ENCODE results near the gene TBC1D22A. TPM values are rescaled to one million over a fixed set of nuclear protein-coding genes. Genes with fewer than 3 reads are reported as not detected.

The TBC1D22A gene
- total RNA-seq, 2 experiments from 2014 or later, result 22.3 to 43.9 TPM

- peaks cover 4% of the 10 kb centered on the region; the same call in 1 of the 2 replicates for H3K36me3 ChIP-seq (ENCODE audit: insufficient read depth, low read length)
- CTCF ChIA-PET (ENCODE audit: unreplicated experiment), result no interaction called here
These were observed 301.2 kb downstream of the TBC1D22A start for GRCh38 chr22:47063606-47064005.

GRCh38 chr22:47064016-47064415, 301.6 kb downstream of the TBC1D22A start:
- Histone ChIP-seq H3K4me3 (ENCODE audit: low read depth, low read length, poor library complexity, severe bottlenecking) (no peak overlapping the region), H2AFZ (ENCODE audit: low read length) (no peak overlapping the region), H3K9me3 (ENCODE audit: low read length) (no peaks in the 10 kb centered on the region), H3K9me2 (ENCODE audit: insufficient read depth, low read length) (no peaks in the 10 kb centered on the region), H3K79me2 (ENCODE audit: insufficient read depth, low read depth, low read length) (no peaks in the 10 kb centered on the region), H3K36me3 (ENCODE audit: insufficient read depth, low read length) (peaks cover 4% of the 10 kb centered on the region; the same call in 1 of the 2 replicates), H3K4me2 (ENCODE audit: low read length) (no peak overlapping the region), H3K4me1 (ENCODE audit: insufficient read depth, low read length, poor library complexity, severe bottlenecking) (peaks cover 22% of the 10 kb centered on the region), H3K27ac (ENCODE audit: low read depth, low read length, poor library complexity, severe bottlenecking) (no peak overlapping the region), H4K20me1 (ENCODE audit: insufficient read depth, low read length) (no peaks in the 10 kb centered on the region)
- ChIA-PET CTCF (ENCODE audit: unreplicated experiment) (interaction anchor here (0.6 kb wide), 1 partner anchor 14 kb away, joined by 3 read pairs; no protein-coding TSS in a partner anchor), POLR2A (no interaction called here)
- no peak for DNase-seq (ENCODE audit: low spot score)
- BruUV-seq (replicated peaks), result no TSS peak
- no peak for TF ChIP-seq EZH2phosphoT487 (IDR thresholded peaks at IDR 0.05; ENCODE audit: borderline replicate concordance, low read depth, low read length)
- TF ChIP-seq CTCF (conservative IDR thresholded peaks at IDR 0.05; ENCODE audit: low read length), result no peak
- intact Hi-C loops (cut with micrococcal nuclease; ENCODE audit: unreplicated experiment), result no loop called here

More at GRCh38 chr22:47063606-47064005, 301.2 kb downstream of the TBC1D22A start:
- intact Hi-C loops (cut with micrococcal nuclease; ENCODE audit: unreplicated experiment), result no loop called here
- no peaks in the 10 kb centered on the region for H3K79me2 ChIP-seq (ENCODE audit: insufficient read depth, low read depth, low read length)
- peaks cover 26% of the 10 kb centered on the region for H3K4me1 ChIP-seq (ENCODE audit: insufficient read depth, low read length, poor library complexity, severe bottlenecking)
- no peak overlapping the region for H3K4me2 ChIP-seq (ENCODE audit: low read length)
- H4K20me1 ChIP-seq (ENCODE audit: insufficient read depth, low read length), result no peaks in the 10 kb centered on the region
- no peaks in the 10 kb centered on the region for H3K9me3 ChIP-seq (ENCODE audit: low read length)
- H3K4me3 ChIP-seq (ENCODE audit: low read depth, low read length, poor library complexity, severe bottlenecking), result no peak overlapping the region
- no peak for DNase-seq (ENCODE audit: low spot score)
- no peak overlapping the region for H2AFZ ChIP-seq (ENCODE audit: low read length)
- no peak overlapping the region for H3K27ac ChIP-seq (ENCODE audit: low read depth, low read length, poor library complexity, severe bottlenecking)
- BruUV-seq (replicated peaks), result no TSS peak
- POLR2A ChIA-PET, result no interaction called here
- TF ChIP-seq EZH2phosphoT487 (IDR thresholded peaks at IDR 0.05; ENCODE audit: borderline replicate concordance, low read depth, low read length) (no peak), CTCF (conservative IDR thresholded peaks at IDR 0.05; ENCODE audit: low read length) (no peak)
- no peaks in the 10 kb centered on the region for H3K9me2 ChIP-seq (ENCODE audit: insufficient read depth, low read length)

GRCh38 chr22:47064416-47064815, 302.0 kb downstream of the TBC1D22A start:
- TF ChIP-seq CTCF (conservative IDR thresholded peaks at IDR 0.05; ENCODE audit: low read length), result no peak
- TF ChIP-seq EZH2phosphoT487 (IDR thresholded peaks at IDR 0.05; ENCODE audit: borderline replicate concordance, low read depth, low read length), result no peak
- no peak overlapping the region for H3K4me3 ChIP-seq (ENCODE audit: low read depth, low read length, poor library complexity, severe bottlenecking)
- H3K9me2 ChIP-seq (ENCODE audit: insufficient read depth, low read length), result no peaks in the 10 kb centered on the region
- no peaks in the 10 kb centered on the region for H4K20me1 ChIP-seq (ENCODE audit: insufficient read depth, low read length)
- H3K9me3 ChIP-seq (ENCODE audit: low read length), result no peaks in the 10 kb centered on the region
- H3K4me2 ChIP-seq (ENCODE audit: low read length), result no peak overlapping the region
- H3K27ac ChIP-seq (ENCODE audit: low read depth, low read length, poor library complexity, severe bottlenecking), result no peak overlapping the region
- BruUV-seq (replicated peaks), result no TSS peak
- peaks cover 18% of the 10 kb centered on the region for H3K4me1 ChIP-seq (ENCODE audit: insufficient read depth, low read length, poor library complexity, severe bottlenecking)
- no peak overlapping the region for H2AFZ ChIP-seq (ENCODE audit: low read length)
- no peak for DNase-seq (ENCODE audit: low spot score)
- no peaks in the 10 kb centered on the region for H3K79me2 ChIP-seq (ENCODE audit: insufficient read depth, low read depth, low read length)
- H3K36me3 ChIP-seq (ENCODE audit: insufficient read depth, low read length), result peaks cover 4% of the 10 kb centered on the region; the same call in 1 of the 2 replicates
- intact Hi-C loops (cut with micrococcal nuclease; ENCODE audit: unreplicated experiment), result no loop called here
- ChIA-PET CTCF (ENCODE audit: unreplicated experiment) (interaction anchor here (0.6 kb wide), 1 partner anchor 14 kb away, joined by 3 read pairs; no protein-coding TSS in a partner anchor), POLR2A (no interaction called here)

Data from OCI-LY7 (cell line).